ENCODE measurements around the gene KCNJ5.

The KCNJ5 gene

DNA sequence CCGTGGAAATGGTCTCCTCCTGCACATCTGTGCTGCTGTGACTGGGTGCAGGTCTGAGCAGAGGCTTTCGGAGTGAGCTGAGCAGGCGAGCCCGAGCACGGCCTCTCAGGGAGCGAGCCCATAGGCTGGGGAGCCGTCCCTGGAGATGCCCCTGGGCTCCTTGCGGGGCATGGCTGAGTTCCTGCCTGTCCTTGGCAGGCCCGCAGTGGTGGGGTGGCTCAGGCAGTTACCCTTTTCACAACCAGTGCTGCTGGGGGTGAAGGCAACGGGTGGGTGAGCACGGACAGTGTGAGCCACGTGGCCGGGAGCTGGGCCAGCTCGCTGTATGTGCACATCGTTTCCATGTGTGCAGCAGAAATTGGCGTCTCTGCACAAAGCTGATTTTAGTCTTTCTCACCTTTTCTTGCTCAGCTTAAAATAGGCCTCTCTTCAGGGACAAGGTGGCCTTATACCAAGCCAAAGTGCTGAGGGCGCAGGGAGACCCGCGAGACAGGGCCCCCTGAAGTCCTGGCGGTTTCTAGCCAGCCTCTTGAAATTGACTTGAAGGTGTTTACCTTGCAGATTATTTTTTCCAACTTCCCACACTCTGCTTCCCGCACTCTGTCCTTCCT, 51.8 kb downstream of the KCNJ5 start, which contains the start of gene TP53AIP1:
TSS of gene TP53AIP1 (minus strand) at position 55 of the 611 bp plus-strand sequence. CDS start 5,053 bp downstream, outside the sequence.
- in situ Hi-C loops (cut with HindIII; ENCODE audit: low sequenced_read_pairs), result no loop called here

DNA sequence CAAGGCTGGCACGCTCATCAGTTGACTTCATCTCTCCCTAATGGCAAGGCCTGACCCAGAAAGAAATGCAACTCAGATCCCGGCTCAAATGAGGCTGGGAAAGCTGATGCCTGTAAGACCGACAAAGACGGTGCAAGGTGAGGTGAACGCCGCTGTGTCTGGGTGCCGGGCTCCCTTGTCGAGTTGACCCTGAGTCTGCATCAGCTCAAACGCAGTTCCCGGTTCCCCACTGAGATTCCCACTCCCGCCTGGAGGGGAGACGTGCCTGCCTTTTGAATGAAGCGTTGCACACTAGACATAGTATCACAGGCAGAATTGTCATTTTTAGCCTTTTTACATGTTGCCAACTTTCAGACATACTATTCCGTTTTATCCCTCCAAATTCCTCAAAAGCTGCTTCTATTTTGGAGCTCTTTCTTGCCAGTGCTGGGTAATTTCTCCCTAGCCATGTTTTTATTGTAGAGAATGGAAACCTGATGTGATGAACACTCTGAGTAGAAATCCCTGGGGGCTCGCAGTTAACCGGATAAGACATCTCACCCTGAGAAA, 52.3 kb downstream of the KCNJ5 start:
- in situ Hi-C loops (cut with HindIII; ENCODE audit: low sequenced_read_pairs), result no loop called here

DNA sequence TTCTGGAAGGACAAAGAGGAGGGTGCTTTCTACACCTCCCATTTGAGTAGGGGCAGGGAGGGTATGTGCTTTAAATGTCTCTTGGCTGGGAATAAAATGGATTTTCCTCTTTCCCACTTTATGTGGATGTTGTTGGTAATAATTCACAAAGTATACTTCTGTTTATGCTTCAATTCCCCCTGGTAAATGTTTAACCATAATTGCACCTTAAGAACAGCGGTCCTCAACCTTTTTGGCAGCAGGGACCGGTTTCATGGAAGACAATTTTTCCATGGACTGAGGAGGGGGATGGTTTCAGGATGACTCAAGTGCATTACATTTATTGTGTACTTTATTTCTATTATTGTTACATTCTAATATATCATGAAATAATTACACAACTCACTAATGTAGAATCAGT, 55.5 kb downstream of the KCNJ5 start:
- in situ Hi-C loops (cut with HindIII; ENCODE audit: low sequenced_read_pairs), result loop anchor here (5.0 kb wide), 1 partner anchor 69 kb away; no protein-coding TSS in a partner anchor

DNA sequence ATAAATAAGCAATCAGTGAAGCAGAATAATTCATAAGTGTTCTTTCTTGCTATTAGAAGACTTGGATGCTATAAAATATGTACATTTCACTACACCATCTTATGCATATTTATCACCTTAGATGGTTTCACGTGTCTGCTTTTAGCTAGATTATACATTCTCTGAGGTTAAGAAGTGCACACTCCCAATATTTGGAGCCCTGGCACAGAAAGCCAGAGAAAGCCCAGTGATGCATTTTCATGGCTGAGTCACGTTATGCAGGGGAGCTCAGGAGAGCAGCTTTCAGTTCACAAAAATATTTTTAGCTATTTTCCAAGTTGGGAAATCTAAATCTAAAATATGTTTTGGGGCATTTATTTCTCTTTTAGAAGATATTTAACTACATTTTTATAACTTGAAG, 56.6 kb downstream of the KCNJ5 start:
- in situ Hi-C loops (cut with HindIII; ENCODE audit: low sequenced_read_pairs), result loop anchor here (5.0 kb wide), 1 partner anchor 70 kb away; no protein-coding TSS in a partner anchor

DNA sequence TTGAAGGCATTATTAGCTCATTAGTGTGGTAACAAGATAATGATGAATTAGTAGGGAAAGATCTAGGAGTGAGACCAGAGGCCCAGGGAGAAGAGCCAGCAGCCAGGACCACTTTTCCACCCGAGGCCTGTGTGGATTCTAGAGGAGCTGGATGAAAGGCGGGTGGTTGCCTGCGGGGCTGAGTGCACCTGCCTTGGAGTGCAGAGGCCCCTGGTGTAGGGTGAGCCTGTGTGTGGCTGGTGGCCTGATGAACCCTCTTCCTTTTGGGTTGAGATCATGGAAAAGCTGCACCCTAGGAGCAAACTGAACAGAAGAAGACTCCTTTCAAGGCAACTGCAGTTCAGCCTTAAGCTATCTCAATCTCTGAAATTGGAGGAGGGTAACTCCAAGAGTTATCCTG, 57.4 kb downstream of the KCNJ5 start:
- in situ Hi-C loops (cut with HindIII; ENCODE audit: low sequenced_read_pairs), result loop anchor here (5.0 kb wide), 1 partner anchor 71 kb away; no protein-coding TSS in a partner anchor

DNA sequence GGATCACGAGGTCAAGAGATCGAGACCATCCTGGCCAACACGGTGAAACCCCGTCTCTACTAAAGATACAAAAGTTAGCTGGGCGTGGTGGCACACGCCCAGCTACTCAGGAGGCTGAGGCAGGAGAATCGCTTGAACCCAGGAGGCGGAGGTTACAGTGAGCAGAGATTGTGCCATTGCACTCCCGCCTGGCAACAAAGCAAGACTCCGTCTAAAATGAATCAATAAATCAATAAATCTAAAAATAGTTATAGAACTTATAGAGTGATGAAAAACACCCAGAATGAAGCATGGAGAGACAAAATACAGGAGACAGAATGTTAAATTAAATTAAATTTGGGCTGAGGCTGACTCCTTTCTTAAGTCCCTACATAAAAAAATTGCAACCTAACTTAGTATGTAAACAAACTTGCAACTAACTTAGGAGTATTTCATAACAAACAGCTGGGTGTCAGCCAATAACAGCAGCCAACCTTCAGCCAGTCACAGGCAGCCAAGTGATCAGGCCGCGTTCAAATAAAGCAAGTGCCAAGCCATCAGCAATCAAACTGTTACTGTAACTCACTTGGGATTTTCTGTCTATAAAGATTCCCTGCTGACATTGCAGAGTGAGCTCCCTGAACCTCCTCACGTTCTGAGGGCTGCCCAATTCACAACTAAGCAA, 58.8 kb downstream of the KCNJ5 start:
- in situ Hi-C loops (cut with HindIII; ENCODE audit: low sequenced_read_pairs), result loop anchor here (5.0 kb wide), 1 partner anchor 73 kb away; no protein-coding TSS in a partner anchor

DNA sequence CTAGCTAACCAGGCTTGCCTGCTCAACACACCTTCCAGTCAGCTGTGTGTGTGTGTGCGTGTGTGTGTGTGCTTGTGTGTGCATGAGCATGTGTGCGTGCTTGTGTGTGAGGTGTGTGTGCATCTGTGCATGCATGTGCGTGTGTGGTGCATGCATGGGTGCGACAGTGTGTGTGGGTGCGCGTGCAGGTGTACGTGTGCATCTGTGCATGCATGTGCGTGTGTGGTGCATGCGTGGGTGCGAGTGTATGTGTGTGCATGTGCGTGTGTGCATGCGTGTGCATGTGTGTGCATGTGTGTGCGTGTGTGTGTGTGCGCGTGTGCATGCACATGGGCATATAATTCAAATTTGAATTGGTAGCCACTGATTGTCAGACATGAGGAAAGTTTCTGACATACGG, 62.0 kb downstream of the KCNJ5 start:
- in situ Hi-C loops (cut with HindIII; ENCODE audit: low sequenced_read_pairs), result no loop called here

DNA sequence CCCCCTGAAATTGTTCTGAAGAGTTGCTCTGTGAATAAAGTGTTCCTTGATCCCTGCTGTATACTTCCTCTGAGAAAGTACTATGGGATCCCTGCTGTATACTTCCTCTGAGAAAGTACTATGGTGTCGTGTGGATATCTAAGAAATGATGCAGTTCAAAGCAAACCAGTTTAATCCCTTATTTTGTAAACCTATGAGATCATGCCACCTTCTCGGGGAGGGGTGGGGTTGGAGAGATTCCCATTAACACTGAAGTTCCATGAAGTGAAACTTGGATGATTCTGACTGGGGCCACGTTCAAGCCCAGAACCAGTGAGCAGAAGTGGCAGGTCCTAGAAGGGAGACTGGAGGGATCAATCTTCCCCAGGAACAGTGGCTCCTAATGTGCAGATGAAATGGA, 64.5 kb downstream of the KCNJ5 start:
- in situ Hi-C loops (cut with HindIII; ENCODE audit: low sequenced_read_pairs), result no loop called here

DNA sequence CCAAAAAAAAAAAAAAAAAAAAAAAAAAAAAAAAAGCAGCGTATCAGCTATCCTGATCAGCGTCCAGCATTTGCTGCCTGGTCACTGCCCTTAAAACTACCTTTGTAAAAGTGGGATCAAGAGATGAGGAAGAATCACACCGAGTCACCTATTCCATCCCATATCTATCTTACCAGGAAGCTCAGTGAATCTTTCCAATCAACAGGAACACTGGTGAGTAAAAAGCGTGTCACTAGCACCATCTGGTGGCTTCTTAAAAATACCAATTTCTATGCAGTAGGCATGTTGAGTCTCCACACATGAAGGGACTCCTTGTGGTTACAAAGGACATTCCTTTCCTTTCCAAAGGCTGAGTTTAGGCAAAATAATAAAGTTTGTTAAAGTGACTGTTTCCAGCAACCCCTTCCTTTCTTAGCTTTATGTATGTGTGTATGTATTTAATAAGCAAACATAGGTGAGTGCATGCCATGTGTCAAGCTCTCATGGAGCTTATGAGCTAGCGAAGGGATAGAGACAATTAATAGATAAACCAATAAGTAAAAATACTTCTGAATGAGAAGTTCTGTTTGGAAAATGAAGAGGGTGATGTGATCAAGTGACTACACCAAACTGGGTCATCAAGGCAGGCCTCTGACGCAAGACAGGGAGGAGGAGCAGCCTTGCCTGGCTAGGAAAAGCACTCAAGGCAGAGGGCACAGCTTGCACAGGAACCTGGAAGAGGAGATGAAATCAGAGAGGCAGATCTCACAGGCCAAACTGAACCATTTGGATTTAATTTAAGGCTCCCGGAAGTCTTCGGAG, 65.4 kb downstream of the KCNJ5 start:
- in situ Hi-C loops (cut with HindIII; ENCODE audit: low sequenced_read_pairs), result no loop called here

DNA sequence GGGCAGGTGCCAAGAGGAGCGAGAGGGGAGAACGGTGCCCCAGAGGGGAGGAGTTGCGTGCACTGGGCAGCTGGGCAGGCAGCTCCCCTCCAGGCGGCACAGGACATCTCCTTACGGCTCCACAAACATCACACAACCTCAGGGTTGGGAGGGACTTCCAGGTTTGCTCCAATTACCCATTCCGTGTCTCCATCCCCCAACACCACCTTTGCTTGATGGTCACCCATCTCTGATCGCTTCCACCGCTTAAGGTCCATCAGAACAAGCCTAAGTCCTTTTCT, 66.0 kb downstream of the KCNJ5 start:
- in situ Hi-C loops (cut with HindIII; ENCODE audit: low sequenced_read_pairs), result no loop called here

DNA sequence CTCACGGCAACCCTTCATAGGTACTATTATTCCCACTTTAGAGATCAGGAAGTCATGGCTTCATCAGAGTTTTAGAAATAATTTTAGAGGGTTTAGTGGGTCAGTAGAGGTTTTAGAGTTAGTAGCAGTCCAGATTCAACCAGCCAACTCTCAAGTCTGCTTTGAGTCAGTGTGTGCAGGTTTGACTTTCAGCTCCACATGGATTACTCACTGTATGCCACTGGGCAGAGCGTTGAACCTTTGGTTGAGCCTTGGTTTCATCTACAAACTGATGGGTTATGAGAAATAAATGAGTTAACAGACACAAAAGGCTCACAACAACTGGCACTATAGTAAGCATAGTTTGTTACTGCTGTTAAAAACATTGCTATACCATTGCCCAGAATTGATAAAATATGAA, 70.5 kb downstream of the KCNJ5 start:
- in situ Hi-C loops (cut with HindIII; ENCODE audit: low sequenced_read_pairs), result no loop called here

DNA sequence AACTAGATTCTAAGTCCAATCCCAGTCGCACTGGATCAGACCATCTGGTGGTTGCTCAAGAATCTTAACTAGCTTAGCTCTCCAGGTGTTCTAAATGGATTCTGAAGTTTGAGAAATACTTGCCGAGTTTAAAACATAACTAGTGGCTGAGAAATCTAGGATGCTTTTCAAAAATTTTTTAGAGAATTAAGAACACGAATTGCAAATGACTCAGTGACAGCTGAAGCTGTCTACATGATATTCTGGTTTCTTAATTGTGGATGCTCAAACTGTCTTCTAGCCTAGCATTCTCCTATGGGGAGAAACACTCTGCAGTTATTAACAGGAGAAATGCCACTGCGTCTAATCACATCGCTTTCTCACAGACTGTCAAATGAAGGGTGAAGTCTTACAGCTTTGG, 71.7 kb downstream of the KCNJ5 start:
- in situ Hi-C loops (cut with HindIII; ENCODE audit: low sequenced_read_pairs), result no loop called here

DNA sequence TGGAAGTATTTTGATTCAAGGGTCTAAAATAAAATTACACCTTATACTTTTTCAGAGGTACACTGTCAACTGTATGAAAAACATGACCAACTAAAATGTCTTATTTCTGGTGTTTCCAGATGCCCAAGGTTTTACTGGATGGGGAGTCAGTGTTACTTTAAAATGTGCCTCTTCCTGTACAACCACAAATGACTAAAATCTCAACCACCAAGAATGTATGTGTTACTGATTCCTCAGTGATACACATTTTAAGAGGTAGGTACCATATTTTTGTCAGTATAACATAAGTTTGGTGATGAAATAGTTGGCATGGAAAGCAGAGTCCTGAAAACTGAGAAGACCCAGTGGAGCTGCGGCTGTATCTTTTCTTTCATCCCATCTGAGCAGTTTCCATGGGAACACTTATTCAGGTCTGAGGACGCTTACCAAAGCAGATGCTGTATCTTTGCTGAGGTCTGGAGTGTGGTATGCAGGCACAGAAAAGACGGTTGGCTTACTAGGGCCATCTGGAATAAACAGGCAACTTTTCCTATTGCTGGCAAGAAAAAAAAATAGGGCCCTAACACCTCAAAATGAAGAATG, 72.7 kb downstream of the KCNJ5 start:
- in situ Hi-C loops (cut with HindIII; ENCODE audit: low sequenced_read_pairs), result no loop called here

DNA sequence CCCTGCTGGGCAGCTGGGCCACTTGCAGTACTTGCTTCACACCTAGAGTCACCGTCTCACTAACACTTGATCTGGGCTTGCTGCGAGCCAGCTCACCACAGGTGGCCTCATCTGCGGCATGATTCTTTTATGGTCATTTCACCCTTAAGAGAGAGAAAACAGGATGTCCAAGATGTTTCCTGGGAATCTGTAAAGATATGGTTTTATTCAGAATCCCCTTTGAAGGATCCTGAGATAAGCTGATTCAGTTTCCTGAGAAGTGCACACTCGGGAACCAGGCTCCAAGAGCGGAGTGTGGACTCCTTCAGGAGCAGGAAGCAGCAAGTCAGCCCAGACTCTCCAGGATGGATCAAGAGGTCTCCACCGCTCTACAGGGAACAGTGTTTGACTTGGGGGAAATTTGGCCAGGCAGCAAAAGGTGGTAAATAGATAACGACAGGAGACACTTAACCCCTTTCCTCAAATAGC, 73.3 kb downstream of the KCNJ5 start:
- in situ Hi-C loops (cut with HindIII; ENCODE audit: low sequenced_read_pairs), result no loop called here

DNA sequence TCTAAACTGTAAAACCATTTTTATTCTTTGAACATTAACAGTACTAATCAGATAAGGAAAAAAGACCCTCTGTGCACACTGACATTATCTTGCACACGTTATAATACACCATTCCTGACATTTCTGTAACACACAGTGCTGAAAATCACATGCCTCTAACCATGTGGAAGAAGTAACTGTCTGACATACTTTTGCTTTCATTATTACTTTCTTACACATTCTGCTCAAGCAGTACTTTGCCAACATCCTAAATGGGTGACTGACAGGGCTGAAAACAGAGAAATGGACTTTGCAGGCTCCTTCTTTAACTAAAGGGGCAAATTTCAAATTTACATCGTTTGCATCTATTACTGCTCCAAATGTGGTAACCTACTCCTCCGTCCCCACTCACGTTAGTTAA, 74.3 kb downstream of the KCNJ5 start:
- in situ Hi-C loops (cut with HindIII; ENCODE audit: low sequenced_read_pairs), result no loop called here

DNA sequence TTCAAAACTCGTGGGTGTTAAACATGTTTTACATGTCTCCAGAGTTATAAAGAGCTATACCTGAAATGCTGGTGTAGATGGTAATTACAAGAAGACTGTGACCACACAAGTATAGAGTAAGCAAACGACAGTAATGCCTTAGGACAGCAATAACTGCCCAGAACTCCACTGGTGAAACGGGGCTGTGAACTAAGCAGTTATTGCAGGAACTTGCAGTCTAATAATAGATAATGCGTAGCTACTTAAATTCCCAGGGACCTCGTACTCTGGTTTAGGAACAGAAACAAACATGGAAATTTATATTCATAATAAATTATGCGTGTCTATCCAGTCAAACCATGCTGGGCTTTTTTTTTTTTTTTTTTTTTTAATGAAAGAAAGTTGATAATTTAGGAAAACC, 76.4 kb downstream of the KCNJ5 start:
- in situ Hi-C loops (cut with HindIII; ENCODE audit: low sequenced_read_pairs), result no loop called here

DNA sequence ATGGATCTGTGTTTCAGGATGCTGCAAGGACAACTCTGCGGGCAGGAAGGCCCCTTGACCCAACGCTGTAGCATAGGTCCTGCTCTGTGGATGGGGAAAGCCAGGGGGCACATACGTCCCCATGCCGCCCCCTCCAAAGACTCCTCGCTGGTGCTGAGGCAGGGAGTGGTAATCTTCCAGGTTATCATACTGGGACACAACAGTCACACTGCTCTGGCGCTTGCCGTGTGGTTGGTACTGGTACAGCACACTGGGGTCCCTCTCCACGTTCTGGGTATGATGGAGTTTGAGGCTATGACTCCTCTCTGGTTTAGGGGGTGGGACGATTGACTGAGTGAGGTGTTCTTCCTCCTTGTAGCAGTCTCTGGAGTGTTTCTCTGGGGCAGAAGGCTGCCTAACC, 77.8 kb downstream of the KCNJ5 start:
- in situ Hi-C loops (cut with HindIII; ENCODE audit: low sequenced_read_pairs), result no loop called here

All from endothelial cell of hepatic sinusoid (primary cell).